HG02852 (cell line): ENCODE results near the gene LRRC4B.
"Not testable (repeated sequence)": the region's sequence is repeated elsewhere in the genome, so short reads cannot be mapped to it uniquely, and the experiment has no call there.

Experiments
- ATAC-seq: cut with Tn5 transposase; IDR thresholded peaks from one replicate; pipeline ENCODE4 v1.9.1; 2021; ENCODE audit warnings: mild to moderate bottlenecking, moderate library complexity; ENCODE audit not compliant: unreplicated experiment

LRRC4B gene

GRCh38 chr19:50489461-50490011, 78.7 kb downstream of the LRRC4B start:
- no peak for ATAC-seq

- ATAC-seq = no peak
These were observed 79.6 kb downstream of the LRRC4B start for GRCh38 chr19:50488389-50489194.

GRCh38 chr19:50486823-50487515, 81.3 kb downstream of the LRRC4B start:
- no peak for ATAC-seq

GRCh38 chr19:50485284-50485955, 82.8 kb downstream of the LRRC4B start:
- no peak for ATAC-seq

GRCh38 chr19:50482916-50483315, 85.3 kb downstream of the LRRC4B start:
- no peak for ATAC-seq

- ATAC-seq = no peak
These were observed 85.9 kb downstream of the LRRC4B start for GRCh38 chr19:50482271-50482855.

DNA sequence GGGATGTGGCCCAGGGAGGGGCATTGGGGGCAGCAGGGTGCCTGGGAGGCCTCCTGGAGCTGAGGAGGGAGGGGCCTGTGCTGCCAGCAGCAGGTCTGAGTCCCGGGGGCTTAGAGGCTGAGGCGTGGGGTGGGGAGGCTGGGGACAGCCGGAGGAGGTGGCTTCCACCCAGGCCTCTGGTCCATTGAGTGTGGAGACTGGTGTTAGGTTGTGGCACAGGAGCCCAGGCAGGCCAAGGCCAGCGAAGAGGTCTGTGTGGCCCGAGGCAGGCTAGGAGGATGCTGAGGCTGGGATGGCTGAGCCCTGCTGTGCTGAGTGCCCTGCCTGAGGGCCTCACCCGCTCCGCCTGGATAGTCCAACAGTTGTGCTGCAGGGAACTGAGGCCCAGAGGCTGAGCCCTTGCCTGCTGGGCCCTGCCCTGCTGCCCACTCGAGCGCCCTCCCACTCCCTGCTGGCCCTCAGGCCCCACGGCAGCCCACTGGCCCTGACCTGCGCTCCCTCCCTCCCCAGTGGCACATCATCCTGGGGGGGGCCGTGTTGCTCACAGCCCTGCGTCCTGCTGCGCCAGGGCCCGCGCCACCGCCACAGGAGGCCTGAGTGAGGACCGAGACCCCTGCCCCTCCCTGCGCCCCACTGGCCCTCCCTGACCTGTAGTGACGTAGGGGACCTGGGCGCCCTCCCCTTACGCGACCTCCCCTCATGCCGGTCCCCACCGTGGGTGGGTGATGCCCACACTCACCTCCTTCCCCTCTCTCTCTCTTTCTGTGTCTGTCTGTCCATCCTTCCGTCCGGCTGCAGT, 86.7 kb downstream of the LRRC4B start:
- ATAC-seq = no peak

GRCh38 chr19:50480281-50481111, 87.7 kb downstream of the LRRC4B start:
- ATAC-seq = no peak

DNA sequence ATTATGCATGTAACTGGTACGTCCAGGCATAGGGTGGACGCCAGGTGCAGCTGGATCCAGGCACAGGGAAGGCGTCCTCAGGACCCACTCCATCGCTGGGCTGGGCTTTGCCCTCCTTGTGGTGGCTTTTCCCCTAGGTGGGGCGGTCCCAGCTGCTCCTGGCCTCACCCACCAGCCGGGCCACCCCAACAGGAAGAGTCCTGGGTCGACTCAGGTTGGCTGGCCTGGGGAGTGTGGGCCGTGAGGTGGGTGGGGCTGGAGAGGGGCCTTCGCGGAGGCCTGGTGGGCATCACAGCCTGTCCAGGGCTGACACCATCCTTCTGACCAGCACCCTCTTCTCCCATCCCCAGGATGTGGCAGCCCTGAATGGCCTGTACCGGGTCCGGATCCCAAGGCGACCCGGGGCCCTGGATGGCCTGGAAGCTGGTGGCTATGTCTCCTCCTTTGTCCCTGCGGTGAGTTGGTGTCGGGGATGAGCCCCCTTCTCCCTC, 88.4 kb downstream of the LRRC4B start:
- no peak for ATAC-seq

DNA sequence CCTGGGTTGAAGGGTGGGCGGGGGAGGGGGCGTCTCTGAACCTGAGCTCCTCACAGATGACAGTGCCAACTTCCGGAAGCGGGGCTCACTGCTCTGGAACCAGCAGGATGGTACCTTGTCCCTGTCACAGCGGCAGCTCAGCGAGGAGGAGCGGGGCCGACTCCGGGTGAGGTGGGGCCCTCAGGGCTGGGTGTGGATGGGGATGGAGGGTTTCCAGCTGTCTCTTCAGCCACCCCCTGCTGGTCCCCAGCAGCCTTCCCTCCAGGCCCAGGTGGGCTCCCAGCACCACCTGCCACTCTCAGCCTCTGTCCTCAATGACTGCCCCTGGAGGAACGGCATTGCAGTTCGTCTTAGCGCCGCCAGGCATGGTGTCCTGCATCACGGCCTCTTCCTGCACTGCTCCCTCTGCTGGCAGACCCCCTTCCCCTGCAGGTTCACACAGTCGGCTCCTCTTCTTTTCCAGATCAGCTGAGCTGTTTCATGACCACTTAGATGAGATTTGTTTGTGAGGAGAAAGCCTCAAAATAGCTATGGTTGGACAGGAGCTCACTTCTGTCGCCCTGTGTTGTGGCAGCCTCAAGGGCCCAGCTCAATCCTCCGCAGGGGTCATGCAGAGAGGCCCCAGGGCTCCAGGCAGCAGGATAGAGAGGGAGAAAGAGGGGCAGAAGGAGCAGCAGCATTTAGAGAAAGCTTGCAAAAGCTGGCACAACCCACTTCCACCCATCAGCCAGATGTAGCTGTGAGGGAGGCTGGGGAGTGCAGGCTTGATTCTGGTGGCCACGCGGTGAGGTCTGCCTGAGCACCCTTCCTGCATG, 89.1 kb downstream of the LRRC4B start:
- ATAC-seq = no peak

- ATAC-seq = no peak
These were observed 90.3 kb downstream of the LRRC4B start for GRCh38 chr19:50477751-50478515.

GRCh38 chr19:50476907-50477238, 91.4 kb downstream of the LRRC4B start:
- no peak for ATAC-seq

DNA sequence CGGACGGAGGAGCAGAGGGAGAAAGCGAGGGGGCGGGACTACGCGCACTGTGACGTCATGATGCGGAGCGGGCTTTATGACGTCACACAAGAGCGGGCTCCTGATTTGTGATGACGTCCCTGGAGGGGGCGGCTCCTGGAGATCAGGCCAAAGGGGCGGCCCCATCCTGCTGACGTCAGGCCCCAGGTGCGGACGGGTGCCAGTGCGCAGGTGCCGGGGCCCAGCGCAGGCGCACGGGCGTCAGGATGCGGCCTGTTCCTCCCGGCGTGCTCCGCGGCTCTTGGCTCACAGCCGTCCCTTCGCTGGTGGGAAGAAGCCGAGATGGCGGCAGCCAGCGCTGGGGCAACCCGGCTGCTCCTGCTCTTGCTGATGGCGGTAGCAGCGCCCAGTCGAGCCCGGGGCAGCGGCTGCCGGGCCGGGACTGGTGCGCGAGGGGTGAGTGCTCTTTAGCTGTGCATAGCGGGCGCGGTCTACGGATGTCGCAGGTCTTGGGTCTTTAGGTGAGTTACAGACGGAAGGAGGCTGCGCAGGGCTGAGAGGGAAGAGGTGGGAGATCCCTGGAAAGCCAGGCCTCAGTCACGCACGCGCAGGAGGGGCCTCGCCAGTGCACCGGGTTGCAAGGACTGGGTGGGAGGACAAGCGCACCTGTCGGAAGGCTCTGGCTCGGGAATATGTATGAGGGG, 91.9 kb downstream of the LRRC4B start, which contains the start of the genes EMC10 and GARIN5A:
TSS of gene EMC10 (plus strand) at position 284 of the 683 bp plus-strand sequence. CDS start at position 322, 38 bp downstream.
TSS of gene GARIN5A (minus strand) at position 625 of the 683 bp plus-strand sequence. CDS start at position 165, 460 bp downstream.
- peak; percentile 92 for ATAC-seq

- peak; percentile 22 for ATAC-seq
These were observed 92.5 kb downstream of the LRRC4B start for GRCh38 chr19:50475736-50476223.

- ATAC-seq = no peak
These were observed 93.1 kb downstream of the LRRC4B start for GRCh38 chr19:50475101-50475568.

GRCh38 chr19:50473336-50473735, 94.9 kb downstream of the LRRC4B start:
- not testable (repeated sequence) for ATAC-seq

DNA sequence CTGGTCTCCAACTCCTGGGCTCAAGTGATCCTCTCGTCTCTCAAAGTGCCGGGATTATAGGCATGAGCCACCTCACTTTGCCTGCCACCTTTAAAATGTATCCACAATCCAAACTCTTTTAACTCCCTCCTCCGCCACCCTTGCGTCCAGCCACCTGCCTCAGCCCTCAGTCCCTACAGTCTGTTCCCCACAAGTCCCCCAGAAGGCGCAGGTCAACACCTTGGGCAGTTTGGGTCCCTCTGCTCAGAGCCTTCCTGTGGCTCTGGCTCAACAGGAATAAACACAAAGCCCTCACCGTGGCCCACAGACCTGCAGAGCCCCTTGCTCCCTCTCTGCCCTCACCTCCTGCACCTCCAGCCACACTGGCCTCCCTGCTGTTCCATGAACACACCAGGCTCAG, 99.4 kb downstream of the LRRC4B start:
- no peak for ATAC-seq
